GM21381 (cell line): ENCODE results near the gene KRTAP10-1.
"Not testable (repeated sequence)": the region's sequence is repeated elsewhere in the genome, so short reads cannot be mapped to it uniquely, and the experiment has no call there.

Experiments used
- ATAC-seq: cut with Tn5 transposase; IDR thresholded peaks from one replicate; pipeline ENCODE4 v1.9.1; 2021; ENCODE audit warnings: mild to moderate bottlenecking, moderate library complexity; ENCODE audit not compliant: unreplicated experiment

KRTAP10-1 gene

GRCh38 chr21:44550285-44550684, 10.3 kb upstream of the KRTAP10-1 start:
- not testable (repeated sequence) for ATAC-seq

DNA sequence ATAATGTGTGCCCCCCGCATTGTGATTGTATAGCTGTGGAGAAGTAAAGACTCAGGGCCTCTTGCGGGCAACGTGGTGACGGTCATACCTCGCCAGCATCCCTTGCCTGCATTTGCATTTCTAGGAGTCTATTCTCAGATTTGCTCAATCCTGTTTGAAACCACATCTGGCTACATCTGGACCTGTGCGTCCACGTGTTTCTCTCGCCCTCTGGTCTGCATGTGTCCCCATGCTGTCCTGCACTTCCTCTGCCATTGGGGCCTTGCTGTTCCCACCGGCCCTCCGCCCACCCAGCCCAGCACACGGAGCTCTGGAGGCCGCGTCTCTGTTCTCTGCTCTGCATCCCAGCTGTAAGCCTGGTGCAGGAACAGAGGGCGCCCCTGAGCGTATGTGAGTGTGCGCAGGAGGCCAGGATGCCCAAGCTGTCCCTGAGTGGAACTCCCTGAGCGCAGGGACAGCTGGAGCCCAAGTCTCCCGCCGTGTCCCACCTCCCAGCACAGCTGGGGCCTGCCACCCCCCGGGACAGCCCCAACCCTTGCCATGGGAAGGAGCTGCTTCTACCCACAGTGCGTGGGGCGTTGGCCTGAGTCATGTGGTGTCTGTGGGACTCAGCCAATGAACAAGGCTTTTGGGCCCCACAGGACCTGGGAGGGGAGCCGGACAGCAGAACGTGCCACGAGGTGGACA, 9.7 kb upstream of the KRTAP10-1 start:
- ATAC-seq: no peak

DNA sequence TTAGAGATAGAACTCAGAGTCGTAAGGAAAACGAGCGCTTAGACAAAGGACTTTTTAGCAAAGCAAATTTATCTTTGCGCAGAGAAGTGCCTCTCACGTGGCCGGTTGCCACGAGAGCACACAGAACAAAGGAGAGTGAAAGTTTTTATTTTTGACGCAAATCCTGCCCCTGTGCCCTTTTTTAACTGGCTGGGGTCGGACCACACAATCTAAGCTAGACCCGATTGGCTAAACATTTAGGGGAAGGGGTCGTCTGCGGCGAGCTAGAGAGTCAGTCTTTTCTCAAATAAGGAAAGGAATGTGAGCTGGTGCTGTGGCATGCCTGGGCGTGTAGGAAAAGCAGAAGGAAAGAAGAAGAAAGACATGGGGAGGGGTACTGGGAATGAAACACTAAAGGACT, 8.9 kb upstream of the KRTAP10-1 start:
- ATAC-seq: no peak

DNA sequence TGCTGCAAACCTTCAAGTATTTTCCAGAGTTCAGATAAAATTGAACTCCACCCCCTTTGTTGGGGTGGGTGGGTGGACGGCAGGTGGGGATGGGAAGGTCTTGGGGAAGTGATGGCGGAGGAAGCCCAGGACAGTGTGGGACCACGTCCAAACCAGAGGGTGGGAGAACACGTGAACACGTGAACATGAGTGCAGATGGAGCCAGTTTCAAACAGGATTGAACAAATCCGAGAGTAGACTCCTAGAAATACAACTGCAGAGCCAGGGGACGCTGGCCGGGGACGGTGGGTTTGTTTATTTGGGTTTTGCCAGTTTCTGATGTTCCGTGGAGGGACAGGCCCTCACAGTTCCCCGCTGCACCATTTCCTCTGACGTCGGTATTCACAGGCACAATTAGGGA, 8.4 kb upstream of the KRTAP10-1 start:
- no peak for ATAC-seq

GRCh38 chr21:44547656-44548331, 7.8 kb upstream of the KRTAP10-1 start:
- no peak for ATAC-seq

DNA sequence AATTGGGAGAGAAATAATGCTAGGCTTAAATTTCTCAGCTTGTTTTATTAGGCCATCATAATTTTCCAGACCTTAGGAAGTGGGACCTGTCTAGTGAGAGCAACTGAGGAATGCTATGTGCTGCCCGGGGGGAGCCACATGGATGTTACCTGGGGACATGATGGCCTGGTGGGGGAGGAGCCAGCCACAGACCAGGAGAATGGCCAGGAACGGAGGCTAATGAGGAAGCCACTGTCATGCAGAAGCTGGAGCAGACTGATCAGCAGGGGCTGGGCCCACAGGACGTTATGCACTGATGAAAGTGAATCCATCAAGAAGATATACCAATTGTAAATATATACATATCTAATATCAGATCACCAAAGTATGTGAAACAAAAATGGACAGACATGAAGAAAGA, 4.6 kb upstream of the KRTAP10-1 start:
- no peak for ATAC-seq

DNA sequence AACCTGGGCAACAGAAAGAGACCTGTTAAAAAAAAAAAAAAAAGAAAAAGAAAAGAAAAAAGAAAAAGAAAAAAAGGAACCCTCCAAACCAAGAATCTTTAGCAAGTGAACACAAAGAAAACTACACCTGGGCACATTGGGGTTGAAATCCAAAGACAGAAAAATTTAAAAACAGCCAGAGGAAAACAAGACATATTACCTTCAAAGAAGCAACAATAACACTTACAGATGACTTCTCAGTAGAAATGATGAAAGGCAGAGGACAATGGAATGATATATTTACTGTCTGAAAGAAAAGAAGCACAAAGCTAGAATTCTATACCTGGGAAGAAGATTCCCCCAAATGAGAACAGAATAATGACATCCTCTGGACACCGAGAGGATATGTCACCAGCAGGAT, 2.7 kb upstream of the KRTAP10-1 start:
- ATAC-seq: no peak

DNA sequence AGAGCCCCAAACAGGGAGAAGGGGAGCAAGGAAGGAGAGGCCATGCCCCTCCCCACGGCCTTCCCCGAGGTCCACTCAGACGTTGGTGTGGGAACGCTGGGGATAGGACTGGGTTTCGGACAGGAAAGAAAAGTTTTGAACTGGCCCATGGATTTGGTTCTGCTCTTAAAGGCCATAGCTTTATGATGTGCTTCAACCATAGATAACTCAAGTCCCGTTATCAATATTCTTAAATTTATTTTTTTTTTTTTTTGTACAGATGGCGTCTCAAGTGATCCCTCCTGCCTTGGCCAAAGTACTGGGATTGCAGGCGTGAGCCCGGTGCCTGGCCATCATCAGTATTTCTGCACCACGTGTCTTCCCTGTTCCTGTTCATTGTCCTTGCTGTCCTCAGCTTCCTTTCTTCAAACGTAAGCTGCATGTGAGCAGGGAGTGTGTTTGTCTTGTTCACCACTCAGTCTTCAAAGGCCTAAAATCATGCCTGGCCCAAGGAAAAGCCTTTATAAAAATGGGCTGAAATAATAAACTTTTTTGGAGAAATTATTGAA, 820 bp upstream of the KRTAP10-1 start:
- ATAC-seq: no peak

GRCh38 chr21:44539046-44539445, 949 bp downstream of the KRTAP10-1 start:
- no peak for ATAC-seq

DNA sequence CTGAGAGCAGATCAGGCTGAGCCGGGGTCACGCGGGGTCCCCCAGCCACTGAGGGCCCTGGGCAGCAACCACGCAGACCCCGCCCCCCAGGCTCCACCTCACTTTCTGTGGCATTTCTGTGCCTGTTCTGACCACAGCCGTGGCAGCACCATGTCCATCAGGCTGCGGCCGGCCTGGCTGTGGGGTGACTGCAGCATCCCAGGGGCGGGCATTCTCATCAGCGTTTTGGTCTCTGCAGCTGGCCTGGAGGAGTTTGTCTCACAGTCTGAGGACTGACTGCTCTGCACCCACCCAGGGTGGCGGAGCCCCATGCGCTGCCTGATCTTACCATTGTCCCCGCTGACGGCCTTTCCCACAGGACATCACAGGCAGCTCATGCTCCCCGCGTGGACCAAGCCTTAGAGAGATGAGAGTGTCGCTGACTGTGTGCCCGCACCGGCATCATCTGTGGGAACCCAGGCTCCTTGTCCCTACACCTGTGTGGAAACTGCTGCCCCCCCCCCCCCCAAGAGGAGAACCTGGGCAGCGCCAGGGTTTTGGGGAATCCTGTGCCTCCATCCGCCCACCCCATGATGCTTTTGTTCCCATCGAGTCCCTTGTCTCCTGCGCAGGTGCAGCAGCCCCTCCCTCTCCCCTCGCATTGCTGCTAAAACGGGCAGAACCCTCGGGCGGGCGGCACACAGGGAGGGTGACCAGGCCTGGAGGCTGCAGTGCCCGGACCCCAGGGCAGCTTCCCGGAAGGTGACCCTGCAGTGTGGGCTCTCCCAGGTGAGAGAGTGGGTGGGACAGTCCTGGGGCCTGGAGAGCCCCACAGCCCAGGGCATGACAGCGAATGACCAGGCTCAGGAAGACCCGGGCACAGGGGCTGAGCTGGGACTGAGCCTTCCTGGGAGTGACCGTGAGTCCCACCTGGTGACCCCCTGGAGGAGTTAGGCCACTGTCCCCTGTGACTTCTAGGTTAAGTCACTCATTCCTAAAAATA, 1.8 kb downstream of the KRTAP10-1 start:
- ATAC-seq: no peak

DNA sequence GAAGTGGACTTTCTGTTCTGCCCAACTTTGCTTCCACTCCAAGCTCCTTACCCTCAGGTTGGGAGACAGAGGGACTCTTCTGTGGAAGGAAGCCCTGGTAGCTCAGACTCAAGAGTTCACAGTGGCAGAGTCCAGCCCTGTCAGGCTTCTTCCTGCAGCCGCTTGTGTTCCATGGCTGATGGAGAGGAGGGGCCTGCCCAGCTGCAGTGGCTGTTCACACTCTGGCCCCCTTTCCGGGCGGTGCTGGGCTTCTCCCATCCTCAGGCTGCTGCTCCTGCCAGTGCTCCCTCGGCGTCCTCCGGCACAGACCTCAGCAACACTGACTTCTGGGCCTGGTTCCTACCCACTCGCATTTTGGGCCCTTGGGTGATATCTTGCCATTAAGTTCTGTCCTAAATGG, 4.0 kb downstream of the KRTAP10-1 start:
- no peak for ATAC-seq

DNA sequence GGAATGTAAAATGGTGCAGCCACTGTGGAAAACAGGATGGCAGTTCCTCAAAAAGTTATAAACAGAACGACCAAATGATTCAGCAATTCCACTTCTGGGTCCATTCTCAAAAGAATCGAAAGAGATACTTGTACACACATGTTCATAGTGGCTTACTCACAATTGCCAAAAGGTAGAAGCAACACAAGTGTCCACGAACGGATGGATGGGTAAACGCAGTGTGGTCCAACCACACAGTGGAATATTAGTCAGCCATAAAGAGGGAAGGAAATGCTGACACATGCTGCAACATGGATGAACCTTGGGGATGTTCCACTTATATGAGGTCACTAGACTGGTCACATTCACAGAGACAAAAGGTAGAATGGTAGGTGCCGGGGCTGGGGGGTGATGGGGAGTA, 5.3 kb downstream of the KRTAP10-1 start:
- ATAC-seq: no peak

DNA sequence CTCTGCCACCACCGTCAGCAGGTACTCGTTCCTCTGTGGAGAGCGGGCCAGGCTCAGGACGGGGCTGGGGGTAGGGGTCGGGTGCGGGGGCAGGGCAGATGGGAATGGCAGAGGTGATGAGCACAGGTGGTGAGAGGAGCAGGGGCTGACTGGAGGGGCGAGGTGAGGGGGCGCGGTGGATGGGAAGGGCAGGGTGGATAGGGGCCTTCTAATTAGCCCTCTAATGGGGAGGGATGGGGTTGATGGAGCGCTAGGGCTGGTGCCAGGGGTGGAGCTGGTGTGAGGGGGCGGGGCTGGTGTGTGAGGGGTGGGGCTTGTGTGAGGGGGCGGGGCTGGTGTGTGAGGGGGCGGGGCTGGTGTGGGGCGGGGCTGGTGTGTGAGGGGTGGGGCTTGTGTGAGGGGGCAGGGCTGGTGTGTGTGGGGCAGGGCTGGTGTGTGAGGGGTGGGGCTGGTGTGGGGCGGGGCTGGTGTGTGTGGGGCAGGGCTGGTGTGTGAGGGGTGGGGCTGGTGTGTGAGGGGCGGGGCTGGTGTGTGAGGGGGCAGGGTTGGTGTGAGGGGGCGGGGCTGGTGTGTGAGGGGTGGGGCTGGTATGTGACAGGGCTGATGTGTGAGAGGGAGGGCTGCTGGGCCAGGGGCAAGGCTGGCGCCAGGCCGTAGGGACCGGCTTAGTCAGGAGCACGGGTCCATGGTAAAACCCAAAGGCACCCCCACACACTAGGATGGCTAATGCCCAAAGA, 5.9 kb downstream of the KRTAP10-1 start:
- ATAC-seq: no peak

- no peak for ATAC-seq
These were observed 6.7 kb downstream of the KRTAP10-1 start for GRCh38 chr21:44533121-44533890.

DNA sequence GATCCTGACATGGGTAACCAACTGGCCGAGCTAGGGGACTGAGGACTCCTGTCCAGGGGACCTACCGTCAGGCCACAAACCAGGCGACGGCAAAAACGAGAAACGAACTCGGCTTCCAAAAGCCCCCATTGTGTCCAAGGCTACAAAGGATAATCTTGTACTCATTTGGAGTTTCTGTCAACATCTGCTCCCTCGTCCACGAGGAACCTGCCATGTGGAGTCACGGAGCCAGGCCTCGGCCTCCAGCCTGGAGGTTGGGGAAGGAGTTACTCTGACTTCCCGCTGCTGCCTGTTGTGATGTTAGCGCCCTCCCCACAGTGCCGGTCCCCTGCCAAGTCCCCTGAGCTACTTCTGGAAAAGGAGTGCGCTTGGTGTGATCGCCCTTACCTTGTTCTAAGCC, 7.3 kb downstream of the KRTAP10-1 start:
- ATAC-seq: no peak

DNA sequence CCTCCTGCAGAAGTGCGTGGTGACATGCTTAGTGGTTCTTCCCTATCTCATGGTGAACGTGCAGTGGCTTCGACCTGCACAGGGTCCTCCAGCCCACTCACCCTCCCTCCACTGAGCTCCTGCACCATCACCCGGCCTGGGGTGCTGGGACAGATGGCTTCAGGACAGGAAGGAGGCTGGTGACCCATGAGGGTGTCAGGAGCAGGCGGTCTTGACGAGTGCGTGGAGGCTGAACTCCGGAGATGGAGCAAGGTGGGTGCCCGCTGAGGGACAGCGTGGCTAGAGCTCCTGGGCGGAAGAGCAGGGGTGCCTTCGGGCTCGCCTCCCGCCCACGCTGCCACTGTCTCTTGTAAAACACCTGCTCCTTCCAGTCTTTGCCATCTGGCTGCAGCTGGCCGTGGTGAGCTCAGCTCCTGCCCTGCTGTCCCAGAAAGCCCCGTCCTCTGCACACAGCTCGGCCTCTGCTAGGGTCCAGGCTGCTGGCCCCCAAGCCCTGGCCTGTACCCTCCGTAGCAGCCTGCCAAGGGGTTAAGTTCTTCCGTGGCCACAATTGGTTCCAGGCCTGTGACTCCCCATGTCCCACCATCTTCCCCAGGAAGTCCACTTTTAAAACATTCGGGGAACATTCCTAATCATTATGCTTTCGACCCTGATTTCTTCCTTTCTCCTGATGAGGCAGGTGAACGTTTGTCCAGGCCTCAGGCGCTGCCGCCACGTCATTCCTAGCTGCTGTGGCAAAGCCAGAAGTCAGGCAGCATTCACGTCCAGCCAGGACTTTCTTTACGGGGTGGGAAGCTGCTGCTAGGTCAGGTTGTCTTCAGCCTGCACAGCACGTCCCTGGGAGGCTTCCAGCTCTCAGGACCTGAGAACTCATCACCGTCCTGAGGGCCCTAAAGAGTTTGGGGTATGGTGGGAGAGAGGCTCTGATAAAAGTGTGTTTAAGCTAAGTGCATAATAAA, 8.1 kb downstream of the KRTAP10-1 start:
- ATAC-seq: no peak

DNA sequence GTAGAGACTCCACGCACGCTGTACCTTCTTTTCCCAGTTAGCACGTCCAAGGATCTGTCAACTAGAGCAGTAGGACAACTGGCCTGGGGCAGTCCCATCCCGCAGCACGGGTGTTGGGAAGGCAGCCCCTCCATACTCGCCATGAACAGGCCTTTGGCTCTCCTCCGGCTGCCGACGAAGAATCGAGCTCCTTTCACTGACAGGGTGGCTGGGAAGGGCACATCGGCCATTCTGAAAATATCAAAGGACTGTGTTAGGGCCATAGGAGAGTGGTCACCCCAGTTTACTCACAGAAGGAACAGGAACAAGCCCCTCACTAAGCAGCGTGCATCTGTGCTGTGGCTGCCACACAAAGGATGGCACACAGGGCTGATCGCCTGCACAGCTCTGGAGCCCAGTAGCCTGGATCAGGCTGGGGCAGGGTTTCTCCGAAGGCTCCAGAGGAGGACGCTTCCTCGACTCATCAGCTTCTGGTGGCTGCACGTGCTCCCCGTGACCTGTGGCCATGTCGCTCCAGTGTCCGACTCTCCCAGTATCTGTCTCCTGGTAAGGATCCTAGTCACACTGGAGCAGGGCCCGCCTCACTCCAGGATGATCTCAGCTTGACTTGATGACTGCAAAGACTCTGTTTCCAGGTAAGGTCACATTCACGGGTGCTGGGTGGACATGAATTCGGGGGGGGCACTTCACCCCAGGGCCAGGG, 8.9 kb downstream of the KRTAP10-1 start:
- ATAC-seq: no peak
